HG03354 (cell line): ENCODE results near the gene TMPRSS6.

Experiments used
- ATAC-seq: cut with Tn5 transposase; IDR thresholded peaks from one replicate; pipeline ENCODE4 v1.9.1; 2021; ENCODE audit warnings: mild to moderate bottlenecking; ENCODE audit not compliant: unreplicated experiment, poor library complexity, severe bottlenecking

TMPRSS6 gene

DNA sequence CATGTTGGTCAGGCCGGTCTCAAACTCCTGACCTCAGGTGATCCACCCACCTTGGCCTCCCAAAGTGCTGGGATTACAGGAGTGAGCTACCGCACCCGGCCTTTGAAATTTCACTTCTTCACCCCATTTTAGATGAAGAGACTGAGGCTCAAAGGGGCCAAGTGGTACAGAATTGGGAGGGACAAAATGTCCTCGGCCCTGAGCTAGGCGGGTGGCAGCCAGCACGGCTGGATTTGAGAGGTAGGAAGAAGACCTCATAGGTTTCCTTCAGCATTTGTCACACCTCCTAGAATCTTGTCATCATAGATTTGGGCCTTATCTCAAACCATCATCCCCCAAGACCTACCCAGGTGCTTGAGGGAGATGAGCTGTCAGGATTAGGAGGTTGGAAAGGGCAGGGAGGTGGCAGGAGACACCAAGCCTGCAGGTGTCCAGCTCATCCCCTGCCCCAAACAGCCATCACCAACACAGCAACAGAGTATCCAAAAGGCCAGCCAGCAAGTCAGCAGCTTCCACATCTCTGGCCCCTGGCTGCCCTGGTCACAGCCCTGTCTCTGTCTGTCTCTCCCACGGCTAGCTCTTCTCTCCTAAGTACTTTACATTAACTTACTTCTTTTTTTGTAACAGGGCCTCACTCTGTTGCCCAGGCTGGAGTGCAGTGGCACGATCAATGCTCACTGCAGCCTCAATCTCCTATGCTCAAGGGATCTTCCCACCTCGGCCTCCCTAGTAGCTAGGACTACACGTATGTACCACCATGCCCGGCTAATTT is 11.2 kb upstream of the TMPRSS6 start:
- no peak for ATAC-seq

DNA sequence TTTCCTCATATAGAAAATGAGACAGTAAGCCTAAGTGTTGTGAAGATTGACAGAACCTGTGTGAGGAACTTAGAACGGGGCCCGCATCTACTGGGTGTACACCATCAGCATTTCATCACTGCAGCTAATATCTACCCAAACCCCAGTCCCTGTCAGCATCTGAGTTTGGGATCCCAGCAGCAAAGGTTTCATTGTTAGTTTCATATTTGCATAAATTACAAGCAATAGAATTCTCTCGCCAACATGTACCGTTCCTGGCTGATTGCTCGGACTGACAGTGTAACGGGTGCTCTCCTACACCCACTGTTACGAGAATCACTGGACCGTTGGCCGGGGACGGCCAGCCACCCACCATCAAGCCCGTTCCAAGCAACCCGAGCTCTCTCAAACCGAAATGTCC is 10.4 kb upstream of the TMPRSS6 start:
- no peak for ATAC-seq

DNA sequence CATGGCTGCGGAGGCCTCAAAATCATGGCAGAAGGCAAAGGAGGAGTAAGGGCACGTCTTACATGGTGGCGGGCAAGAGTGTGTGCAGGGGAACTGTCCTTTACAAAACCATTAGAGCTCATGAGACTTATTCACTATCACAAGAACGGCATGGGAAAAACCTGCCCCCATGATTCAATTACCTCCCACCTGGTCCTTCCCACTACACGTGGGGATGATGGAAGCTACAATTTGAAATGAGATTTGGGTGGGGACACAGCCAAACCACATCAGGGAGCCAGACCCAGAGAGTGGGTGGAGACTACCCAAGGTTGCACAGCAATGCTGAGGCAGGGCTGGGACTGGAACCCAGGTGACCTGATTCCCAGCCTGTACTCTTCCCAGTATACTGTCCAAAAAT is 8.6 kb upstream of the TMPRSS6 start:
- no peak for ATAC-seq

DNA sequence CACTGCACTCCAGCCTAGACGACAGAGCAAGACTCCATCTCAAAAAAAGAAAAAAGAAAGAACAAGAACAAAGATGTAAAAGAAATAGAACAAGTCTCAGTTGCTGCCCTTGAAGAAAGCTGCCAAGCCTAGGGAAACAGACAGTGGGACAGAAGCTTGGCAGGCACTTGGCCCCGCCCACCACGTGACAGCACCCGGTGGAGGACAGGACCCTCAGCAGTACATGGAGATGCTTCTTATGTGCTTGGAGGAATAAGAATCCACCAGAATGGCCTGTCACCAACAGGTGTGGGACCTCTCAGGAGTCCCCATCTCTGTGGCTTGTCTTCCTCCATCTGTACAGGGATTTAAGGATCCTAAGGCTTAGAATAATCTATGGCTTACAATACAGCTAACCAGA is 7.6 kb upstream of the TMPRSS6 start:
- ATAC-seq, result no peak

DNA sequence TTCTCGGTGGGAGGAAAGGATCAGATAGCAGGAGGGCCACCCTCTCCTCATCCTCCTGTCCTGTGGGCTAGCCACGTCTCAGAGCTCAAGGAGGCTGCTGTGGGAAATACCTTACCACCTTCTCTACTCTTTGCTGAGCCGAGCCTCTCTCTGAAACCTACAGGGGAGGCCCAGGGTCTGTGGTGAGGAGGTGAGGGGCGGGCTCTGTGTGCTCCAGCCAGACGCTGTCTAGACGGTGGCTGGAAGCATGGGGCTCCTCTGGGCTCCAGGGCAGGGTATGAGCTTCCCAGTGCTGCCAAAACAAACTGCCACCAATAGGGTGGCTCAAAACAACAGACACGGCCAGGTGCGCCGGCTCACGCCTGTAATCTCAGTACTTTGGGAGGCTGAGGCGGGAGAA is 5.5 kb upstream of the TMPRSS6 start:
- ATAC-seq, result no peak

DNA sequence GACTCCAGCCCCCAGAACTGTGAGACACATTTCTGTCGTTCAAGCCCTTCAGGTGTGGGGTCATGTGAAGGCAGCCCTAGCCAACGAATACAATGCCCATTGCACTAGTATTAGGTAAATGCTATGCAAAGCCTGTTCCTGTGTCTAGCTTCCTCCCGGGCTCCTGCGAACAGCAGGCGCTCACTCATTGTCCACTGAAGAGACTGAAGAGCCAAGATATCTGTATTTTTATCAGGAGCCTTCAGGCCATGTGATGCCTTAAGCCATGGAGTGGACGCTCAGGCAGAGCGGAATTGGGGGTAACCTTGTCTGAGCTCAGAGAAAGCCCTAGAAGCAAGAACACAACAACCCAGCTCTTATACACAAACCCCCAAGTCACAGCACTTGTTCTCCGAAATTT is 4.2 kb upstream of the TMPRSS6 start:
- ATAC-seq, result no peak

DNA sequence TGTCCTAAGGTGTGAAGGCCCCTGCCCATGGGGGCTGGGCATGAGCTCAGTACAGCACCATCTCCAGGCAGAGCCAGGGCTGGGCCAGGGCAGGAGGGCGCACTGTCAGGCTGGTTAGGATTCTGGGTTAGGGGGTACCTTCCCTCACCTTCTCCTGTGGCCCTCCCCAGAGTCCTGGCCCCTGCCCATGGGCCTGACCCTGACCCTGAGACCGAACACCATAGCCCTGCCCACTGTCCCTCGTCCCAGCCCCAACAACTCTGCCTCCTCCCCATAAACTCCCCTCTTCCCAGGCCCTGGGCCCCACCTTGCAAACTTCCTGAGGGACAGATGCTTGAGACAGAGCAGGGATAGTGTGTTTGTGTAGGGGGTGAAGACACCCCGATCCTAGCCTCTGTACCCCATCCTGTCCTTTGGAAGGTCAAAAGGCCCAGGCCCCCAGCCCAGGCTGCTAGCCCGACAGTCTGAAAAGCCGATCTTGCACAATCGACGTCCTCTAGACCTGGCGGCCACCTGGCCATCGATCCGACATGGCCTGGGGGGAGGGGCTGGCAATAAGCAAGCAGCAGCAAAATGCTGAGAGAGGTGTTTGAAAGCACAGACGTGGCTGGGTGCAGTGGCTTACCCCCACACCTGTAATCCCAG is 2.7 kb upstream of the TMPRSS6 start:
- no peak for ATAC-seq

DNA sequence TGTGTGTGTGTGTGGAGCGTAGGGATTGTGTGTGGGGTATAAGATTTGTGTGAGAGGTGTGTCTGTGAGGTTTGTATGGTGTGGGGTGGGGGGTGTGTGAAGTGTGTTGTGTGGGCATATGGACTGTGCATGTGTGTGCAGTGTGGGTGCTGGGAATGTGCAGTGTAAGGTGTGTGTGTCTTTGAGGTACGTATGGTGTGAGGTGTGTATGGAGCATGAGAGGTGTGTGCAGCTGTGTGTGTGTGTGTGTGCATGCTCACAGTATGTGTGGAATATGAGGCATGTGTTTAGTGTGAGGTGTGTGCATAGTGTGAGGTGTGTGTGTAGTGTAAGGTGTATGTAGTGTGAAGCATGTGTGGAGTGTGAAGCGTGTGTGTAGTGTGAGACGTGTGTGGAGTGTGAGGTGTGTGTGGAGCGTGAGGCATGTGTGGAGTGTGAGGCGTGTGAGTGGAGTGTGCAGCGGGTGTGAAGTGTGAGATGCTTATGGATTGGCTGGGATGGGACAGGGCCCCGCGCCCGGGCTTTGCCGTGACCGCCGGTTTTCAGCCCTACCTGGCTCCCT is 1.7 kb upstream of the TMPRSS6 start:
- no peak for ATAC-seq

DNA sequence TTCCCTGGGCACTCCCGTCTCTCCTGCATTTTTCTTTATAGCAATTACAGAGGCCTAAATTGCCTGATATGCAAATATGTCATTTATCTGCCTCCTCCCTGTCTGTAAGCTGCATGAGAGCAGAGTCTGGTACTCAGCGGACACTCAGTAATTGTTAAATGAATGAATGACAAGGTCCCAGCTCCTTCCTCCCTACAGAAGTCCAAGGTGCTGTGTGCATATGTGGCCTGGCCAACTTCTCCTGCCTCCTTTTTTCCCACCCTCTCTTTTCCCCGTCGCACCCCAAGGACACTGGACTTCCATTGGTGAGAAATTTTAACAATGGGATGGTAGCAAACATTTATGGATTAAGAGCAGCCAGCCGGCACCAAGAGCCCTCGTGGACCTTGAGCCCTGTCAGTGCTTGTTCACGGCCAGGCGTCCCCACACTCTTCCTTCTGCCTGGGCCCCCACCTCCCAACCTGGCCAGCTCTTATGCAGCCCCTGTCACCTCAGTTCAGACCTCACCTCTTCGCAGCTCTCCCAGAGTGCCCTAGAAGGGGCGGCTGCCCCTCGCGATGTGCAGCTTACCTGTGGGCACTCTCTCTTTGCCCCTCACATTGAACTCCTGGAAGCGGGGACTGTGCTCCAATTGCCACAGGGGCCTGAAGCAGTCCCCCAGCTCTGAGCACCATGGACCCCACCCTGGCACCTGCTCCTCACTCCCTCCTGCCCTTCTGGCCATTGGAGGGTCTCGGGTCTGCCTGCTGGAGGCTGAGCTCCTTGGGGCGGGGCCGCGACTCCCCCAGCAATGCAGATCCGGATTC is 1.5 kb downstream of the TMPRSS6 start:
- no peak for ATAC-seq

DNA sequence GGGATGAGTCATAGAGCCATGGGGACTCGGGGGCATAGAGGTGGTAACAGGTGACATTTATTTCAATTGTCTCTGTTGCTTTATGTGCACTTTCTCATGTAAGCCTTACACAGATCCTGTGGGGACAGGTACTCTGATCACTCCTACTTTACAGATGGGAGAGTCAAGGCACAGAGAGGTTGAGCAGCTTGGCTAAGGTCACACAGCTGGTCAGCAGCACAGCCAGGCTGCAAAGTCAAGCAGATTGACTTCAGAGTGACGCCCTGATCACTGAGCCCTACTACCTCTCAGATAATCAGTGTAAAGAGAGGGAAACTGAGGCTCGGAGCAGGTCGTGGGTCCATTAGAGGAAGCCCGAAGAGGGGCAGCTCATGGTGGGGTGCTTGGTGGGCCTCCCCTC is 3.5 kb downstream of the TMPRSS6 start:
- ATAC-seq, result no peak

DNA sequence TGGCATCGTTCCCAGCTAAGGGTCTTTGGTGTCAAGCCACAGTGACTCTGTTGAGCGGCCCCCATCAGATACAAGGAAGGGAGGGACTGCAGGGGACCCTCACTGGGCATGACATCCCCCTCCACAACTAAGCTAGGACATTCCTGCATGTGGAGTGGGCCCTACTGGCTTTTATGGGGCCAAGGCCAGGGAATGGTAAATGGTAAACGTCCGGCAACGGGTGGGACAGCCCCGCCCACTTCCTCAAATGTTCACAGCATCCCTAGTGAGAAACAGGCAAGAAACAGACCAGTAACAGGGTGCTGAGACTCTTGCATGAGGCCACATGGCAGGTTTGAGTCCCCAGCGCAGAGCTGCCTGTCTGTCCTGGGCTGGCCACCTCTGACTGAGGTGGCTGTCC is 4.4 kb downstream of the TMPRSS6 start:
- no peak for ATAC-seq

DNA sequence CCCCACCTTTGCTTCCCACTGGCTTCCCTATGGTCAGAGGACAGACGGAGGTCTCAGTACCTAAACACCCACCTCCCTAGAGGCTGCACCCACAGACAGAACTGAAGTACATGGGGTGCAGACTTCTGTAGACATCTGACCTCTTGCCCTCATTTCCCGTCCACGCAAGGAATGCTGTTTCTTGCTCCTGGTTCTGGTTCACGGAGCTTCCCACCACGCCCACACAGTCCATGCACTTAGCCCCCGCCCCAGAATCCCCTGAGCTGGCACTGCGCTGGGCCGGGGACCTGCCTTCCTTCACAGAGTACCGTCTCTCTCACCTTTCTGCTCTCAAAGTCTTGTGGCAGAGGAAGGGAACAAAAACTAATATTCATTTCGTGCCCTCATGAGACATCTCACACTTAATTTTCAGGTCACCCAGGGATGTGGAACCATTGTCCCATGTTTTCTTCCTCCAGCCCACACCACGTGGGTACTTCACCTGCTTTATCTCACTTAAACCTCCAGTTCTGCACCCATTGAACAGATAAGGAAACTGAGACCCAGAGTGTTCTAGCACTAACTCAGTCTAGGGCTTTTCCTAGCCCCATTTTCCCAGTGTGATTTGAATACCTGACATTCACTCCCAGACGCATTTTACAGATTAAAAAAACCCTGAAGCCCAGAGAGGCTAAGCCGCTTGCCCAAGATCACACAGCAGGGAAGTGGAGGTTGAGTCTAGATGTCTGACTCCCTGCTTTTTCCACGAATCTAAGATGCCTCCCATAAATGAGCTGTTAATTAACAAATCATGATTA is 5.7 kb downstream of the TMPRSS6 start:
- no peak for ATAC-seq

DNA sequence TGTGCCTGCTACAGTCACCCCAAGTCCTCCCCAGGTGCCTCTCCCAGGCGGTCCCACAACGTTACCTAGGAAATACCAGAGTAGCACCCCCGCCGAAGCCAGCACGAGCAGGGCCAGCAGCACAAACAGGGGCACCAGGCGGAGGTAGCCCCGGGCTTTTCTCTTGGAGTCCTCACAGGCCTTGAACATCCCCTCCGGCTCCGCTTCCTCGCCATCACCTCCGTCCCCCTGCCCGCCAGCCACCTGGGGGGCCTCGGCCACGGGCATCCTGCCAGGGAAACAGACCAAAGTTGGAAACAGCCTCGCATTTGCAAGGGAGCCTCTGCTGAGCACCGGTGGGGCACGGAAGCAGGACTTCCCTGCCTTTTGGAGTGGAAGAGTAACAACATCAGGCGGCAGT is 6.4 kb downstream of the TMPRSS6 start:
- no peak for ATAC-seq

DNA sequence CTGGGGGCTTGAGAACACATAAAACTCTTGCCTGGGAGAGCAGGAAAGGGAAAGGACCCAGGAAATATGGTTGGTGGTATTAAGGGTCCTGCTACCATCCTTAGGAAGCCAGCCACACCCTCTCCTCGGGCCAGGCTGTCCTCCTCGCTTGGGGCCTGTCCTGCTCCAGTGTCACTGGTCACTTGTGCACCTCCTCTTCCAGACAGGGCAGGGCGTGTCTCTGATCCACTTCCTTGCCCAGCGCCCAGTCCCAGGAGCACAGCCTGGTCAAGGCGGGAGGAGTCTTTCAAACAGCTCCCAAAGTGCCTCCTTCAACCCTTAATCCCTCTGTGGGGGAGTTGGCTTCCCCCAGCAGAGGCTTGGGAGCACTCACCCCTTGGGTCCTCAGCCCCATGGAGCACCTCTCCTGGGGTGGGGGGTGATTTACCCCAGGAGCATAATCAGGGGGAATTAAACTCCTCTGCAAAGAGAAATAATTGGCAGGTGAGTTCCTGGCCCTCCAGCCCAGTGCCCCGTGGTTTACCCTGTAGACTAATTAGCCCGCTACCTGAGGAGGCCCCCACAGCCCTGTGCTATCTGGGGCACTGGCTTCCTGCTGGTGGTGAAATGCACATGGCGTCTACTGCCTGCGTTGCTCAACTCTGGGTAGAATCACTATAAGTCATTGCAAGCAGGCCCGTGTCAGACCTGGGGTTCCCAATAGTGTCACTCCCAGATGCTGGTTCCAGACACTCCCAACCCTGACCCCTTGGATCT is 8.0 kb downstream of the TMPRSS6 start:
- ATAC-seq, result no peak

DNA sequence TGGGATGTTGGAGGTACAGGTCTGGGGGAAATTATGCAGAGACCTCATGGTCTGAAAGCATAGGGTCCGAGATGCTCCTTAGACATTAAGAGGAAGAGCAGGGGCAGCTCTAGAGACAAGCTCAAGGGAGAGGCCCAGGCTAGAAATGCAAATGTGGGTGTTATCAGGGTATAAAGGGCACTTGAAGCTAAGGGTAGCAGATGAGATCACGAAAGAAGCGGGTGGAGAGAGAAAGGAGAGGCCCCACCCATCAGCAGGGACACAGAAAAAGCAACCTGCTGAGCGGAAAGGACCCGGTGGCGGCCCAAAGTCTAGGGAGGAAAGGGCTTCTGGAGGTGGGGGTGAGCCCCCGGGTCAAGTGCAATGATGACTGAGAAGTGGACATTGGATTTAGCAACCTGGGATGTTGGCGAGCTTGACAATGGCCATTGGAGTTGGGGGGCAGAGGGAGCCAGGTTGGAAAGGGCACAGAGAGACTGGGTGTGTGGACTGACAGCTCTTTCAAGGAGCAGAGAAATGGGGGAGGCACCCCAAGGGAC is 8.9 kb downstream of the TMPRSS6 start:
- ATAC-seq, result no peak

DNA sequence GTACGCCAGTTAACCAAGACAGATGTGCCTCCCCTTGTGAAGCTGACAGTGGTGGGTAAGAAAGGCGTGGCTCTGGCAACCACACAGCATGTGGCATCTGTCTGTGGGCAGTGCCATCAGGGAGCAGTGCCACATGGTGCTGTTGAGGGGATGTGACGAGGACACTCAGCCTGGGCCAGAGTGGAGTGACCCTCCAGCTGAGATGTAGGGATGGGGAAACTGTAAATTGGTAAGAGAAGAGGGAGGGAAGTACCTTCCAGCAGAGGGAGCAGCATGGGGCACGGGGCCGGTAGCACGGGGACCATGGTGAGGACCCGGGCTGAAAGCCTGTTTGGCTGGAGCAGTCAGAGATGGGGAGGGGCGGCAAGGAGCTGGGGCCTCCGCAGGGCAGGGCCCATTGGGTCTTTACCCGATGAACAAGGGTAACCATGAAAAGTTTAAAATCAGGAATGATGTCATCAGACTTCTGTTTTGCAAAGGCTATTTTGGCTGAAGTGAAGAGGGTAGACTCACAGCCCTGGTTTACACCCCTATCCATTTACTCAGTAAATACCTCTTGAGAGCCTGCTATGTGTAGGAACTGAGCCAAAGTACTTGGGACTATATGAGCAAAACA is 10.4 kb downstream of the TMPRSS6 start:
- ATAC-seq, result no peak

DNA sequence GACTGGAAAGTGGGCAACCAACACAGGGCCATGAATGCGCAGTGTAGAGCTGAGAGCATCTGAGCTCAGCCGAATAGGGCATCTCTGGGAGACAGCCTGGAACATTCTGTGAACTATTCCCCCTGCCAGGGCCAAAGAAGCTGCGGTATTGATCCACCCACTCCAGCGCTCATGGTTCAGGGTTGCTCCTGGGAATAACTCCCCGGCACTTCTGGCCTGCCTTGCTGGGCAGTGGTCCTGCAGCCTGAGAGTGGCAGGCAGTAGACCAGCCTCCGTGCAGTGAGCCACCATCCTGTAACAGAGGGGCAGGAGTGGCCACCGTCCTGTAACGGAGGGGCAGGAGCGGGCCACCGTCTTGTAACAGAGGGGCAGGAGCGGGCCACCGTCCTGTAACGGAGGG is 12.2 kb downstream of the TMPRSS6 start:
- no peak for ATAC-seq

DNA sequence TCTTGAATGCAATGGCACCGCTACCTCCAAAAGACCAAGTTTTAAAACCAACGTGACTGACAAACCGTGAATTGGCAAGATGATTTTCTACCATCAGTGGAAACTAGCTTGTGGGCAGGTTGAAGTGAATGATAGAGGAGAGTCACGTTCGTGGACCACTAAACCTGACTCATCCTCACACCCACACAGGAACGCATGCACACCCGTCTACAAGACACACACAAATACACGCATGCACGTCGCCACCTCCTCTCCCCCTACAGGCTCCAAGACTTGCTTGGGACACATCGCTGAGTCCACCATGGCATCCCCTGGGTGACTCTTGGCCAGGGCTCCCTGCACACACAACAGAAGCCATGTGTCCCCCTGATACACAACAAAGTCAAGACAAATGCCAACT is 14.4 kb downstream of the TMPRSS6 start:
- no peak for ATAC-seq
